Colonic mucosa (tissue), 4 donors: ENCODE data around the gene THAP3. TPM values are rescaled to one million over a fixed set of nuclear protein-coding genes. Genes with fewer than 3 reads are reported as not detected.

Experiments used
- DNase-seq: peaks from one replicate; pipeline ENCODE4 v3.0.0-alpha.2; 2020
- H3K27ac ChIP-seq: fragments of 200-600 bp; one replicate; pipeline ENCODE4 v1.8.0; 2021
- H3K27me3 ChIP-seq: fragments of 200-600 bp; one replicate; pipeline ENCODE4 v1.8.0; 2021
- H3K36me3 ChIP-seq: fragments of 200-600 bp; one replicate; pipeline ENCODE4 v1.8.0; 2021
- H3K4me1 ChIP-seq: fragments of 200-600 bp; one replicate; pipeline ENCODE4 v1.8.0; 2021; ENCODE audit warnings: mild to moderate bottlenecking
- H3K4me3 ChIP-seq: fragments of 200-600 bp; one replicate; pipeline ENCODE4 v1.8.0; 2021
- H3K9ac ChIP-seq, 2 donors: one replicate each; pipeline ENCODE4 v1.7.0; 2013; ENCODE audit warnings: control low read depth in 2 of 2, low read depth in 2 of 2, low read length in 2 of 2
- H3K9me3 ChIP-seq: fragments of 200-600 bp; one replicate; pipeline ENCODE4 v1.8.0; 2021
- intact Hi-C: fragments of 100-400 bp; cut with DNase I; formaldehyde crosslinking; loops from one replicate; pipeline ENCODE4 v1.14.1; 2022
- total RNA-seq, 2 donors: library from RNA; stranded (reverse); fragmentation: NEBNext Ultra II Directional in 1 of 2; extraction: Animal tissue kit (Norgen Biotek cat#: 25700) in 1 of 2; gene quantifications; one replicate each; pipeline ENCODE4 v1.2.1, GENCODE V29; 2021
- TF ChIP-seq, protein P1 (sequence below): fragments of 200-600 bp; IDR thresholded peaks from one replicate; pipeline ENCODE4 v1.8.0; 2022; ENCODE audit warnings: antibody characterized with exemption, mild to moderate bottlenecking
- donor health status: healthy.
- donor health status: DM: no; HTN: no; CAD: no.
- donor health status: DM: no; HTN: no; CAD: no.

THAP3 gene
- total RNA-seq, 2 donors from 2014 or later, result 9.1 to 18.2 TPM

DNA sequence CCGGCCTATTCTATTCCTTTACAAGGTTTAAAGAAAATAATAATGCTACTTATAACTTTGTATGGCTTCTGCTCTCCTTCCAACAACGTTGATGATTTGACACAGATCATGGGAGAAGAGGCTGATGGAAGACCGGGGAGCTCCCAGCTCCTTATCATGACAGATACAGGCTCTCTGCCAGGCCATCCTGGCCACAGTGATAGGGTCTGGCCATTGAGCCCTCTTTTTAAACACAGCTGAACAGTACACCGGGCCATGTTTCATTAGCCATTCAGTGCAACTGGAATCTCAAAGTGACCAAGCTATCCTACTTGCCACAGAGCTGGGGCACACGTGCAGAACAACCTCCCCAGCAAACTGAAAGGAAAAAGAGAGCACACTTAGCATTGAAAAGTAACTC lies 42.0 kb downstream of the THAP3 start:
- TF ChIP-seq, protein P1, sequence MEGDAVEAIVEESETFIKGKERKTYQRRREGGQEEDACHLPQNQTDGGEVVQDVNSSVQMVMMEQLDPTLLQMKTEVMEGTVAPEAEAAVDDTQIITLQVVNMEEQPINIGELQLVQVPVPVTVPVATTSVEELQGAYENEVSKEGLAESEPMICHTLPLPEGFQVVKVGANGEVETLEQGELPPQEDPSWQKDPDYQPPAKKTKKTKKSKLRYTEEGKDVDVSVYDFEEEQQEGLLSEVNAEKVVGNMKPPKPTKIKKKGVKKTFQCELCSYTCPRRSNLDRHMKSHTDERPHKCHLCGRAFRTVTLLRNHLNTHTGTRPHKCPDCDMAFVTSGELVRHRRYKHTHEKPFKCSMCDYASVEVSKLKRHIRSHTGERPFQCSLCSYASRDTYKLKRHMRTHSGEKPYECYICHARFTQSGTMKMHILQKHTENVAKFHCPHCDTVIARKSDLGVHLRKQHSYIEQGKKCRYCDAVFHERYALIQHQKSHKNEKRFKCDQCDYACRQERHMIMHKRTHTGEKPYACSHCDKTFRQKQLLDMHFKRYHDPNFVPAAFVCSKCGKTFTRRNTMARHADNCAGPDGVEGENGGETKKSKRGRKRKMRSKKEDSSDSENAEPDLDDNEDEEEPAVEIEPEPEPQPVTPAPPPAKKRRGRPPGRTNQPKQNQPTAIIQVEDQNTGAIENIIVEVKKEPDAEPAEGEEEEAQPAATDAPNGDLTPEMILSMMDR, result no peak
- no peak overlapping the region for H3K9ac ChIP-seq
- no peak overlapping the region for H3K27ac ChIP-seq
- intact Hi-C loops, result no loop called here
- no peaks in the 10 kb centered on the region for H3K9me3 ChIP-seq
- no peaks in the 10 kb centered on the region for H3K27me3 ChIP-seq
- H3K4me3 ChIP-seq, result no peak overlapping the region
- no peaks in the 10 kb centered on the region for H3K4me1 ChIP-seq
- no peaks in the 10 kb centered on the region for H3K36me3 ChIP-seq
- no peak for DNase-seq

DNA sequence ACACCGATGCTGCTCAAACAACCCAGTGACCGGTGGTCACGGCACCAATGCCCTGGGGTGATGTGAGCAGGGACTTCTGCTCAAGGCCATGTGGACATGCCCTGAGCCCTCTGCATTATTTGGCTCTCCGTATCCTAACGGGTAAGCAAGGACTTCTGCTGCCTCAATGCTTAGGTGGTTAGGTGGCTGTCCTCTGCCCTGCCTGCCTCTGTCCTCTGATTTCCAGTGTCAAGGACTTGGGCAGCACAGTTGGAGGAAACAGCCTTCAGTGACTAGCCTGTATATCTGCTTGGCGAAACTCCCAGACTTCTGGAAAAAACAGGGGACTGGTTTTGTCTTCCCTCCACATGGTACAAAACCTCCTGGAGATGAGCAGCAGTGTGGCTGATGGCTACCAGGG lies 42.5 kb downstream of the THAP3 start:
- intact Hi-C loops, result no loop called here
- Histone ChIP-seq H3K9me3 (no peaks in the 10 kb centered on the region), H3K4me3 (no peak overlapping the region), H3K4me1 (no peaks in the 10 kb centered on the region), H3K36me3 (no peaks in the 10 kb centered on the region), H3K9ac (no peak overlapping the region), H3K27ac (no peak overlapping the region), H3K27me3 (no peaks in the 10 kb centered on the region)
- no peak for DNase-seq
- TF ChIP-seq, protein P1, result no peak

DNA sequence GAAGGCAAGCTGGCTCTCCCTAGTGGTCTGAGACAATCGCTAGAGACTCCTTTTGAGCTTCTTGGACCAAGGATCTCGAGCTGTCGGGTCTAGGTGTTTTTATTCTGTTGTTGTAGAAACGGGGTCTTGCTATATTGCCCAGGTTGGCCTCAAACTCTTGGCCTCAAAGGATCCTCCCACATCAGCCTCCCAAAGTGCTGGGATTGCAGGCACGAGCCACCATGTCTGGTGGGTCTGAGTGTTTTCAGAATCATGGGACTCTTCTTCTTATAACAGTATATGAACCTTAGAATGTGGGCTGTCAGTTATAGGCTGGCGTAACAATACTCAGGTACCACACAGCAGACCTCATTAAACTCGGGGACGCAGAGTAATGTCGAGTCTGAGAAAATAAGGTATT lies 43.8 kb downstream of the THAP3 start:
- DNase-seq, result no peak
- Histone ChIP-seq H3K4me1 (no peaks in the 10 kb centered on the region), H3K9me3 (no peaks in the 10 kb centered on the region), H3K27me3 (no peaks in the 10 kb centered on the region), H3K9ac (no peak overlapping the region), H3K4me3 (no peak overlapping the region), H3K27ac (no peak overlapping the region), H3K36me3 (no peaks in the 10 kb centered on the region)
- intact Hi-C loops, result no loop called here
- TF ChIP-seq, protein P1, result no peak

DNA sequence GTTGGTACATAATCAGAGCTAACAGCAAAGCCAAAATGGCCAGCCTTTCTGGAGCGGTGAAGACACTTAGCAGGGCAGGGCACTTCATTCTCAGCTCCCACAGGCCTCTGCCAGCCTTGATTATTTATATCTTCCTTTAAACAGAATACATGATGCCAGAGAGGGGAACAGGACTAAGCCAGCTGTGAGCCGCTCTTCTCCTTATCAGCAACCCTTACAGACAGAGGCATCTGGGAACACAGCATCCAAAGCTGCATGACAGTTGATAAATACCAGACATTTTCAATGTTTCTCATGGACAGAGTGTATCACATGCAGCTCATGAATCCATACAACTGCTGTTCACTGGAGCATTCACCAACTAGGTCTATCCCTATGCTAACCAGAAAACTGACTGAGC lies 47.9 kb downstream of the THAP3 start:
- intact Hi-C loops, result no loop called here
- Histone ChIP-seq H3K36me3 (no peaks in the 10 kb centered on the region), H3K27ac (no peak overlapping the region)

DNA sequence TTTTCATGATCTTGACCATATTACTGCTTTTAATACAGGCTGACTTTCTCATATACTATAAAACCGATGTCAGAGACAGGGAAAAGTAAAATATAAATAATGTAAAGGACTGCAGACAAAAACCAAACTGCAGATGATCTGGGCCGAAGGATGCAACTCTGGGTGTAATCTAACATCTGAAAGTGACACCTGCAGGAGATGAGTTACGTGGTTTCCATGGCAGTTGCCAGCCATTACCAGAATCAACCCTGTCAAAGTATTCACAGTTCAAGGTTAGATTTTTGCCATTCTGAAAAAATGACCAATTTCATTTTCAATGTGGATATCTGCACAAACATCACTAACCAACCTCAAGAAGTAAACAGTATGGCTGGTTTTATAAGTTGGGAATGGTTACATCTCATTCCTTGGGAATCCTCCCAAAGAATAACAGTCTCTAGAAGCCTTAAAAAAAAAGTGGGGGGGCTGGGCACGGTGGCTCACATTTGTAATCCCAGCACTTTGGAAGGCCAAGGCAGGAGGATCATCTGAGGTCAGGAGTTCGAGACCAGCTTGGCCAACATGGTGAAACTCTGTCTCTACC lies 49.2 kb downstream of the THAP3 start:
- TF ChIP-seq, protein P1, result no peak
- intact Hi-C loops, result no loop called here
- H3K27me3 ChIP-seq, result no peaks in the 10 kb centered on the region
- no peaks in the 10 kb centered on the region for H3K4me1 ChIP-seq
- no peaks in the 10 kb centered on the region for H3K36me3 ChIP-seq
- no peak overlapping the region for H3K9ac ChIP-seq
- H3K9me3 ChIP-seq, result no peaks in the 10 kb centered on the region
- no peak overlapping the region for H3K4me3 ChIP-seq
- no peak overlapping the region for H3K27ac ChIP-seq
- no peak for DNase-seq

More for the DNA sequence above, 47.9 kb downstream of the THAP3 start:
- TF ChIP-seq, protein P1, result no peak
- Histone ChIP-seq H3K9ac (no peak overlapping the region), H3K9me3 (no peaks in the 10 kb centered on the region), H3K4me1 (no peaks in the 10 kb centered on the region), H3K4me3 (no peak overlapping the region), H3K27me3 (no peaks in the 10 kb centered on the region)
- DNase-seq, result no peak
